Fibroblast of lung (primary cell): ENCODE results near the gene GALNT7. TPM values are rescaled to one million over a fixed set of nuclear protein-coding genes. Genes with fewer than 3 reads are reported as not detected.

Experiments used
- DNase-seq, 2 donors: peaks; one replicate each; pipeline versions ENCODE4 v3.0.0 to v3.0.0-alpha.2; 2010; ENCODE audit warnings: low read depth in 2 of 2
- H2AFZ ChIP-seq: 2 replicates; pipeline ENCODE4 v1.5.1; 2012; ENCODE audit warnings: low read length, control low read depth, inconsistent platforms
- H3K27ac ChIP-seq: 2 replicates; pipeline ENCODE4 v1.5.1; 2011; ENCODE audit warnings: low read length, control low read depth; ENCODE audit not compliant: insufficient read depth
- H3K27me3 ChIP-seq: 2 replicates; pipeline ENCODE4 v1.5.1; 2011; ENCODE audit warnings: mild to moderate bottlenecking, low read length; ENCODE audit not compliant: control insufficient read depth, insufficient read depth
- H3K36me3 ChIP-seq: 2 replicates; pipeline ENCODE4 v1.5.1; 2011; ENCODE audit warnings: low read length; ENCODE audit not compliant: control insufficient read depth, insufficient read depth
- H3K4me1 ChIP-seq: 2 replicates; pipeline ENCODE4 v1.5.1; 2011; ENCODE audit warnings: low read length; ENCODE audit not compliant: control insufficient read depth, insufficient read depth; ENCODE audit errors: extremely low read depth
- H3K4me2 ChIP-seq: 2 replicates; pipeline ENCODE4 v1.5.1; 2011; ENCODE audit warnings: low read length, control low read depth; ENCODE audit not compliant: insufficient read depth; ENCODE audit errors: extremely low read depth
- H3K4me3 ChIP-seq, 4 experiments: fragments of 200-600 bp in 1 of 4; sonication (generic) in 1 of 4; replicated peaks in 1 of 4; 2 replicates each; pipeline ENCODE4 v1.5.1; 2011 to 2016; ENCODE audit warnings: low read length in 4 of 4, low read depth in 3 of 4, mild to moderate bottlenecking in 3 of 4, control low read depth in 2 of 4, inconsistent platforms in 1 of 4, mixed read lengths in 1 of 4; ENCODE audit not compliant: insufficient read depth in 1 of 4; ENCODE audit errors: control extremely low read depth in 1 of 4
- H3K79me2 ChIP-seq: 2 replicates; pipeline ENCODE4 v1.5.1; 2012; ENCODE audit warnings: mild to moderate bottlenecking, low read length, inconsistent platforms; ENCODE audit not compliant: control insufficient read depth, insufficient read depth
- H3K9ac ChIP-seq: 2 replicates; pipeline ENCODE4 v1.5.1; 2011; ENCODE audit warnings: mild to moderate bottlenecking, low read length, control low read depth; ENCODE audit not compliant: insufficient read depth
- H3K9me3 ChIP-seq: 2 replicates; pipeline ENCODE4 v1.5.1; 2012; ENCODE audit warnings: low read depth, low read length; ENCODE audit not compliant: control insufficient read depth, insufficient read depth
- H4K20me1 ChIP-seq: 2 replicates; pipeline ENCODE4 v1.5.1; 2011; ENCODE audit warnings: low read length; ENCODE audit not compliant: control insufficient read depth, insufficient read depth; ENCODE audit errors: extremely low read depth
- CTCF ChIP-seq, 2 donors: IDR thresholded peaks in 1 of 2; conservative IDR thresholded peaks in 1 of 2; 1 replicate in 1 of 2; 2 replicates in 1 of 2; pipeline ENCODE4 v1.5.1; 2011 to 2012; ENCODE audit warnings: low read length in 2 of 2, control low read depth in 1 of 2, inconsistent platforms in 1 of 2, low read depth in 1 of 2, mild to moderate bottlenecking in 1 of 2
- EZH2 ChIP-seq: IDR thresholded peaks from 2 replicates; pipeline ENCODE4 v1.5.1; 2012; ENCODE audit warnings: low read length, control low read depth, mild to moderate bottlenecking; ENCODE audit errors: missing control alignments
- polyA plus RNA-seq, 2 donors: library from polyadenylated mRNA; depleted of rRNA in 1 of 2; stranded (reverse) in 1 of 2; unstranded in 1 of 2; fragments of >200 nt; gene quantifications; 2 replicates each; pipeline ENCODE4 v1.2.1, GENCODE V29; 2011 to 2012; ENCODE audit warnings: missing spikeins in 1 of 2
- total RNA-seq: library from RNA; depleted of rRNA; stranded (reverse); fragments of >200 nt; gene quantifications from 2 replicates; pipeline ENCODE4 v1.2.1, GENCODE V29; 2014

The GALNT7 gene
- total and polyA plus RNA-seq, 2 donors (not counting 1 experiment from before 2014, with no cell fraction given), result 40.4 to 45.4 TPM

- Histone ChIP-seq H3K36me3 (no peaks in the 10 kb centered on the region), H3K4me2 (no peak overlapping the region), H2AFZ (no peak overlapping the region), H3K4me1 (no peaks in the 10 kb centered on the region), H3K4me3 (no peak overlapping the region), H3K27me3 (no peaks in the 10 kb centered on the region), H3K9me3 (no peaks in the 10 kb centered on the region), H3K9ac (no peak overlapping the region), H4K20me1 (no peaks in the 10 kb centered on the region), H3K27ac (no peak overlapping the region), H3K79me2 (no peaks in the 10 kb centered on the region)
- no peak for DNase-seq
- TF ChIP-seq EZH2 (no peak), CTCF (conservative IDR thresholded peaks at IDR 0.05 in 1 of 2, IDR thresholded peaks at IDR 0.05 in 1 of 2; ENCODE audit: low read depth in 1 of 2, low read length in 2 of 2) (no peak)
These were observed 23.5 kb upstream of the GALNT7 start for GRCh38 chr4:173145131-173145530.

GRCh38 chr4:173146456-173146855 is 22.2 kb upstream of the GALNT7 start:
- H3K27ac ChIP-seq, result no peak overlapping the region
- H3K4me3 ChIP-seq, result no peak overlapping the region
- H2AFZ ChIP-seq, result no peak overlapping the region
- H3K4me2 ChIP-seq, result no peak overlapping the region
- TF ChIP-seq EZH2 (no peak), CTCF (conservative IDR thresholded peaks at IDR 0.05 in 1 of 2, IDR thresholded peaks at IDR 0.05 in 1 of 2; ENCODE audit: low read depth in 1 of 2, low read length in 2 of 2) (no peak)
- H3K27me3 ChIP-seq, result no peaks in the 10 kb centered on the region
- H3K9ac ChIP-seq, result no peak overlapping the region
- H3K36me3 ChIP-seq, result no peaks in the 10 kb centered on the region
- H3K4me1 ChIP-seq, result no peaks in the 10 kb centered on the region
- H3K79me2 ChIP-seq, result no peaks in the 10 kb centered on the region
- no peaks in the 10 kb centered on the region for H3K9me3 ChIP-seq
- no peak for DNase-seq
- H4K20me1 ChIP-seq, result no peaks in the 10 kb centered on the region

- Histone ChIP-seq H3K79me2 (no peaks in the 10 kb centered on the region), H3K4me3 (no peak overlapping the region), H3K4me1 (no peaks in the 10 kb centered on the region), H3K9ac (no peak overlapping the region), H2AFZ (no peak overlapping the region), H3K9me3 (no peaks in the 10 kb centered on the region), H3K36me3 (no peaks in the 10 kb centered on the region), H3K4me2 (no peak overlapping the region), H4K20me1 (no peaks in the 10 kb centered on the region), H3K27ac (no peak overlapping the region), H3K27me3 (no peaks in the 10 kb centered on the region)
- DNase-seq, result no peak
- TF ChIP-seq EZH2 (no peak), CTCF (conservative IDR thresholded peaks at IDR 0.05 in 1 of 2, IDR thresholded peaks at IDR 0.05 in 1 of 2; ENCODE audit: low read depth in 1 of 2, low read length in 2 of 2) (no peak)
These were observed 17.1 kb upstream of the GALNT7 start for GRCh38 chr4:173151496-173151895.
